NCI-H2081 (cell line): ENCODE results near the gene SDK2.
"Not testable (repeated sequence)": the region's sequence is repeated elsewhere in the genome, so short reads cannot be mapped to it uniquely, and the experiment has no call there.

ENCODE experiments used
- DNase-seq, 2 experiments: peaks; one replicate each; lab custom pipeline; 2025; lab: John Stamatoyannopoulos, UW

SDK2 gene

GRCh38 chr17:73482251-73482716, 162.0 kb downstream of the SDK2 start:
- DNase-seq: no peak

- DNase-seq: no peak
Observed at GRCh38 chr17:73481676-73482075, 162.6 kb downstream of the SDK2 start.

GRCh38 chr17:73480740-73481139, 163.5 kb downstream of the SDK2 start:
- DNase-seq: no peak

GRCh38 chr17:73478768-73479424, 165.3 kb downstream of the SDK2 start:
- no peak for DNase-seq

GRCh38 chr17:73478334-73478733, 165.9 kb downstream of the SDK2 start:
- no peak for DNase-seq

GRCh38 chr17:73476890-73477350, 167.3 kb downstream of the SDK2 start:
- peak; percentile 73 to 93 for DNase-seq

GRCh38 chr17:73474370-73474988, 169.8 kb downstream of the SDK2 start:
- peak; percentile 34 to 57 for DNase-seq

GRCh38 chr17:73472715-73473114, 171.5 kb downstream of the SDK2 start:
- DNase-seq: not testable (repeated sequence)

GRCh38 chr17:73471924-73472323, 172.3 kb downstream of the SDK2 start:
- DNase-seq: no peak

- DNase-seq: peak in 1 of 2 experiments; percentile 16
Observed at GRCh38 chr17:73470316-73470826, 173.9 kb downstream of the SDK2 start.

- no peak for DNase-seq
Observed at GRCh38 chr17:73469311-73469710, 174.9 kb downstream of the SDK2 start.

- no peak for DNase-seq
Observed at GRCh38 chr17:73468221-73468620, 176.0 kb downstream of the SDK2 start.

- peak in 1 of 2 experiments; percentile 25 for DNase-seq
Observed at GRCh38 chr17:73467651-73468050, 176.6 kb downstream of the SDK2 start.

GRCh38 chr17:73466704-73467433, 177.4 kb downstream of the SDK2 start:
- no peak for DNase-seq

GRCh38 chr17:73465953-73466230, 178.4 kb downstream of the SDK2 start:
- DNase-seq: no peak

GRCh38 chr17:73465130-73465952, 178.9 kb downstream of the SDK2 start:
- DNase-seq: peak; percentile 95 to 99

- DNase-seq: no peak
Observed at GRCh38 chr17:73464447-73464846, 179.8 kb downstream of the SDK2 start.

- DNase-seq: peak; percentile 27 to 85
Observed at GRCh38 chr17:73463821-73464220, 180.4 kb downstream of the SDK2 start.

GRCh38 chr17:73462823-73463222, 181.4 kb downstream of the SDK2 start:
- DNase-seq: peak; percentile 32 to 76

GRCh38 chr17:73459980-73460379, 184.3 kb downstream of the SDK2 start:
- DNase-seq: no peak

GRCh38 chr17:73455767-73456166, 188.5 kb downstream of the SDK2 start:
- DNase-seq: no peak
